H1 (cell line): Measurements from ENCODE around the gene PAXX. TPM values are rescaled to one million over a fixed set of nuclear protein-coding genes. Genes with fewer than 3 reads are reported as not detected.

Source experiments
- CTCF ChIA-PET: fragments of 300-600 bp; sonication (Branson Sonifier 250); formaldehyde crosslinking; loops from one replicate; lab custom pipeline; 2021; ENCODE audit not compliant: partially characterized antibody; lab: Charles Lee
- POLR2A ChIA-PET: fragments of 300-600 bp; sonication (Branson Sonifier 250); formaldehyde crosslinking; loops from one replicate; lab custom pipeline; 2021; ENCODE audit warnings: inconsistent platforms; ENCODE audit not compliant: partially characterized antibody; lab: Charles Lee
- DNase-seq, 2 experiments: peaks; one replicate each; pipeline versions ENCODE4 v3.0.0 to v3.0.0-alpha.2; 2010 to 2022; ENCODE audit warnings: low spot score in 2 of 2, low read depth in 1 of 2, mixed read lengths in 1 of 2
- FAIRE-seq: peaks from 2 replicates; lab custom pipeline; 2011; peaks lifted over from hg19 to GRCh38; lab: Jason Lieb, UNC
- H2AFZ ChIP-seq: 2 replicates; pipeline ENCODE4 v1.8.1; 2012; ENCODE audit warnings: low read length, inconsistent platforms
- H2AK5ac ChIP-seq: 2 replicates; pipeline ENCODE4 v1.6.1; 2013; ENCODE audit warnings: low read depth, low read length
- H2BK120ac ChIP-seq: replicated peaks from 2 replicates; pipeline ENCODE3; 2013; ENCODE audit warnings: low read depth, low read length, inconsistent platforms
- H2BK12ac ChIP-seq: 2 replicates; pipeline ENCODE4 v1.6.1; 2013; ENCODE audit warnings: low read depth, low read length
- H2BK15ac ChIP-seq: 2 replicates; pipeline ENCODE4 v1.6.1; 2013; ENCODE audit warnings: low read length
- H2BK20ac ChIP-seq: 2 replicates; pipeline ENCODE4 v1.6.1; 2013; ENCODE audit warnings: low read length
- H2BK5ac ChIP-seq: 2 replicates; pipeline ENCODE4 v1.6.1; 2013; ENCODE audit warnings: low read depth, low read length
- H3K14ac ChIP-seq: 2 replicates; pipeline ENCODE4 v1.6.1; 2013; ENCODE audit warnings: inconsistent platforms; ENCODE audit not compliant: insufficient read length
- H3K18ac ChIP-seq: 2 replicates; pipeline ENCODE4 v1.6.1; 2013; ENCODE audit warnings: low read length; ENCODE audit errors: extremely low read depth
- H3K23ac ChIP-seq: 2 replicates; pipeline ENCODE4 v1.6.1; 2013; ENCODE audit warnings: inconsistent platforms; ENCODE audit not compliant: insufficient read length
- H3K23me2 ChIP-seq: 2 replicates; pipeline ENCODE4 v1.6.1; 2013; ENCODE audit warnings: low read depth, low read length
- H3K27ac ChIP-seq: 2 replicates; pipeline ENCODE4 v1.6.1; 2011; ENCODE audit warnings: low read depth, low read length, inconsistent platforms
- H3K27me3 ChIP-seq, 4 experiments: replicated peaks in 1 of 4; 1 replicate in 1 of 4; 2 replicates in 3 of 4; pipeline versions ENCODE4 v1.6.1 to v1.8.1; 2011 to 2013; ENCODE audit warnings: low read length in 3 of 4, mild to moderate bottlenecking in 3 of 4, inconsistent platforms in 2 of 4, mixed read lengths in 2 of 4, moderate library complexity in 1 of 4; ENCODE audit not compliant: control insufficient read depth in 3 of 4, insufficient read depth in 3 of 4; ENCODE audit errors: extremely low read depth in 1 of 4
- H3K36me3 ChIP-seq, 4 experiments: 2 replicates each; pipeline versions ENCODE4 v1.6.1 to v1.8.1; 2011 to 2013; ENCODE audit warnings: mild to moderate bottlenecking in 4 of 4, low read length in 3 of 4, moderate library complexity in 2 of 4, control low read depth in 1 of 4, inconsistent platforms in 1 of 4; ENCODE audit not compliant: insufficient read depth in 4 of 4, control insufficient read depth in 2 of 4
- H3K4ac ChIP-seq: replicated peaks from 2 replicates; pipeline ENCODE3; 2013; ENCODE audit warnings: low read length, low read depth, mixed read lengths, inconsistent platforms; ENCODE audit not compliant: insufficient read length
- H3K4me1 ChIP-seq, 4 experiments: replicated peaks in 1 of 4; 1 replicate in 1 of 4; 2 replicates in 3 of 4; pipeline versions ENCODE4 v1.6.1 to v1.8.1; 2011 to 2013; ENCODE audit warnings: low read length in 3 of 4, inconsistent platforms in 2 of 4, mixed read lengths in 1 of 4; ENCODE audit not compliant: insufficient read depth in 4 of 4, control insufficient read depth in 3 of 4
- H3K4me2 ChIP-seq, 2 experiments: 2 replicates each; pipeline versions ENCODE4 v1.6.1 to v1.8.1; 2011 to 2013; ENCODE audit warnings: low read depth in 2 of 2, low read length in 2 of 2, control low read depth in 1 of 2, inconsistent platforms in 1 of 2, mild to moderate bottlenecking in 1 of 2; ENCODE audit not compliant: insufficient read depth in 1 of 2
- H3K4me3 ChIP-seq, 4 experiments: fragments of 200-600, 300-600 bp in 1 of 4; sonication (generic), shearing (Covaris generic), sonication (Bioruptor Twin) in 1 of 4; 2 replicates each; pipeline versions ENCODE4 v1.5.1 to v1.8.1; 2011 to 2016; ENCODE audit warnings: low read length in 4 of 4, low read depth in 3 of 4, control low read depth in 2 of 4, inconsistent platforms in 2 of 4, mild to moderate bottlenecking in 2 of 4, mixed read lengths in 1 of 4, moderate library complexity in 1 of 4; ENCODE audit not compliant: insufficient read depth in 2 of 4; ENCODE audit errors: extremely low read depth in 1 of 4
- H3K56ac ChIP-seq: replicated peaks from 2 replicates; pipeline ENCODE3; 2013; ENCODE audit warnings: low read depth, mild to moderate bottlenecking, mixed read lengths, low read length, inconsistent platforms; ENCODE audit not compliant: insufficient read length
- H3K79me1 ChIP-seq: 2 replicates; pipeline ENCODE4 v1.6.1; 2013; ENCODE audit warnings: low read depth, low read length, control low read depth
- H3K79me2 ChIP-seq, 2 experiments: 2 replicates each; pipeline versions ENCODE4 v1.6.1 to v1.8.1; 2012 to 2013; ENCODE audit warnings: low read length in 2 of 2, mild to moderate bottlenecking in 2 of 2, inconsistent platforms in 1 of 2; ENCODE audit not compliant: insufficient read depth in 2 of 2, control insufficient read depth in 1 of 2
- H3K9ac ChIP-seq, 4 experiments: replicated peaks in 1 of 4; 1 replicate in 1 of 4; 2 replicates in 3 of 4; pipeline versions ENCODE4 v1.6.1 to v1.8.1; 2011 to 2013; ENCODE audit warnings: low read depth in 3 of 4, low read length in 3 of 4, control low read depth in 2 of 4, mild to moderate bottlenecking in 2 of 4, moderate library complexity in 2 of 4, inconsistent platforms in 1 of 4; ENCODE audit errors: extremely low read depth in 1 of 4
- H3K9me3 ChIP-seq, 2 experiments: 2 replicates each; pipeline versions ENCODE4 v1.6.1 to v1.8.1; 2012 to 2013; ENCODE audit warnings: mild to moderate bottlenecking in 2 of 2, moderate library complexity in 2 of 2, control low read depth in 1 of 2, inconsistent platforms in 1 of 2, low read depth in 1 of 2, low read length in 1 of 2, mixed read lengths in 1 of 2; ENCODE audit not compliant: insufficient read depth in 2 of 2
- H4K20me1 ChIP-seq, 2 experiments: replicated peaks in 1 of 2; 2 replicates each; pipeline versions ENCODE3 to v1.8.1; 2011 to 2013; ENCODE audit warnings: inconsistent platforms in 2 of 2, low read length in 2 of 2, mild to moderate bottlenecking in 1 of 2; ENCODE audit not compliant: insufficient read depth in 2 of 2, control insufficient read depth in 1 of 2
- H4K5ac ChIP-seq: 2 replicates; pipeline ENCODE4 v1.6.1; 2013; ENCODE audit warnings: low read length, low read depth, mixed read lengths, inconsistent platforms; ENCODE audit not compliant: insufficient read length
- H4K8ac ChIP-seq: 2 replicates; pipeline ENCODE4 v1.8.0; 2013; ENCODE audit warnings: mild to moderate bottlenecking, moderate library complexity, low read length, inconsistent platforms; ENCODE audit not compliant: insufficient read depth; ENCODE audit errors: extremely low read depth
- H4K91ac ChIP-seq: replicated peaks from 2 replicates; pipeline ENCODE3; 2013; ENCODE audit warnings: low read length, mixed read lengths, inconsistent platforms; ENCODE audit not compliant: insufficient read length
- BCL11A ChIP-seq, 2 experiments: IDR thresholded peaks; one replicate each; pipeline ENCODE4 v1.6.1; 2011; ENCODE audit warnings: low read depth in 2 of 2, low read length in 2 of 2, mild to moderate bottlenecking in 2 of 2
- CBX8 ChIP-seq: fragments of 300-800, 300-1000 bp; sonication (generic); IDR thresholded peaks from 2 replicates; pipeline ENCODE4 v1.7.1; 2016; ENCODE audit warnings: low read depth, low read length, borderline replicate concordance
- EZH2 ChIP-seq: fragments of 200-600 bp; sonication (generic); IDR thresholded peaks from 2 replicates; pipeline ENCODE4 v1.7.1; 2012; ENCODE audit warnings: low read depth, mild to moderate bottlenecking, moderate library complexity, low read length, inconsistent platforms; ENCODE audit not compliant: severe bottlenecking
- FOSL1 ChIP-seq: IDR thresholded peaks from 2 replicates; pipeline ENCODE4 v1.6.1; 2011; ENCODE audit warnings: mild to moderate bottlenecking, low read depth, low read length, moderate library complexity; ENCODE audit not compliant: insufficient read depth
- GABPA ChIP-seq: IDR thresholded peaks from 2 replicates; pipeline ENCODE4 v1.6.1; 2011; ENCODE audit warnings: mild to moderate bottlenecking, low read length, moderate library complexity, borderline replicate concordance; ENCODE audit not compliant: insufficient read depth
- KDM4A ChIP-seq: IDR thresholded peaks from one replicate; pipeline ENCODE4 v1.7.1; 2012; ENCODE audit warnings: low read depth, mild to moderate bottlenecking, moderate library complexity, low read length, inconsistent platforms; ENCODE audit not compliant: severe bottlenecking
- MAFK ChIP-seq: IDR thresholded peaks from 2 replicates; pipeline ENCODE4 v1.6.1; 2012; ENCODE audit warnings: low read depth, mild to moderate bottlenecking, improper control_type of control experiment, low read length
- PHF8 ChIP-seq: fragments of 200-600 bp; sonication (generic); conservative IDR thresholded peaks from 2 replicates; pipeline ENCODE4 v1.7.1; 2012; ENCODE audit warnings: low read depth, mild to moderate bottlenecking, inconsistent platforms, low read length, moderate library complexity
- POLR2AphosphoS5 ChIP-seq: IDR thresholded peaks from 2 replicates; pipeline ENCODE4 v1.6.1; 2011; ENCODE audit warnings: low read depth, low read length
- POU5F1 ChIP-seq: IDR thresholded peaks from 2 replicates; pipeline ENCODE4 v1.6.1; 2011; ENCODE audit warnings: low read depth, mild to moderate bottlenecking, low read length, moderate library complexity
- SAP30 ChIP-seq: fragments of 300-600 bp; sonication (generic); IDR thresholded peaks from 2 replicates; pipeline ENCODE4 v1.7.1; 2012; ENCODE audit warnings: low read length, moderate library complexity, mild to moderate bottlenecking, inconsistent platforms; ENCODE audit not compliant: insufficient read depth, insufficient replicate concordance
- YY1 ChIP-seq: IDR thresholded peaks from 2 replicates; pipeline ENCODE4 v1.6.1; 2011; ENCODE audit warnings: low read depth, mild to moderate bottlenecking, low read length
- WGBS, 2 experiments: shearing (Covaris generic) in 1 of 2; methylation state at CpG; one replicate each; pipeline versions ENCODE4 v1.1.6 to v1.1.7; 2013 to 2015; ENCODE audit warnings: low lambda C conversion rate in 2 of 2, mixed read lengths in 2 of 2, inconsistent platforms in 1 of 2, low coverage in 1 of 2, missing lambda C conversion rate in 1 of 2; ENCODE audit not compliant: insufficient replicate concordance in 2 of 2, insufficient coverage in 1 of 2, insufficient read length in 1 of 2; ENCODE audit errors: extremely low coverage in 1 of 2, missing lambda C conversion rate in 1 of 2; 5-methylcytosine and 5-hydroxymethylcytosine counted together
- polyA plus RNA-seq, 7 experiments: library from polyadenylated mRNA; depleted of rRNA in 3 of 7; stranded (reverse) in 5 of 7; unstranded in 2 of 7; fragments of >200 nt in 5 of 7; fragments of 200-250 nt in 2 of 7; gene quantifications; 1 replicate in 5 of 7; 2 replicates in 1 of 7; 4 replicates in 1 of 7; pipeline versions ENCODE4 v1.2.1 to v1.2.3, GENCODE V29; 2011 to 2013; ENCODE audit warnings: missing spikeins in 2 of 7, mixed read lengths in 2 of 7
- total RNA-seq: library from RNA; stranded (reverse); fragmentation: NEBNext Ultra II Directional; extraction: Animal tissue kit (Norgen Biotek cat#: 25700); gene quantifications from 2 replicates; pipeline ENCODE4 v1.2.1, GENCODE V29; 2021

The PAXX gene
- total and polyA plus RNA-seq, 2 of the 8 experiments (the other 6 are each of a cell fraction or from before 2014, with no cell fraction given), result 43.4 to 45.9 TPM

DNA sequence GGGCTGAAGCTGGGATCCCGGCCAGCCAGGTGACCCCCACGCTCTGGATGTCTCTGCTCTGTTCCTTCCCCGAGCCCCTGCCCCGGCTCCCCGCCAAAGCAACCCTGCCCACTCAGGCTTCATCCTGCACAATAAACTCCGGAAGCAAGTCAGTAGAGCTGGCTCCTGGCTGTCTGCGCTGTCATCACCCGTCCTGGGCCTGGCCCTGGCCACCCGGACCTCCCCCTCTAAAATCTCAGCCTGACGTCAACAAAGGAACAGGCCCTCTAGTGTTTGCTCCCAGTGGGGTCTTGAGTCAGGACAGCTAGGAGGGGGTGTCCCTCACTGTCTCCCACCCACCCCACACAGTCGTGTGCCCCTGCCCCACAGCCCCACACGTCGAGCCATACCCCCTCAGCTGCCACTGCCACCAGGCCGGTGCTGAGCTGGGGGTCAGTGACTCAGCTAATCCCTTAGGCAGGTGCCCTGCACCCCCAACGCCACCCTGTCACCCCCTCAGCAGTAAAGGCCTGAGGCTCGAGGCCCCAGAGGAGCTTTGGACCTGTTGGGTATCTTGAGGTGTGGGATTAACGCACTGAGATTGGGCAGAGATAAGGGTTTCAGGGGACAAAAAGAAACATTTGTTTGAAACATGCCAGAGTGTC lies 10.5 kb upstream of the PAXX start:
- H3K4ac ChIP-seq, result no peak overlapping the region
- H4K20me1 ChIP-seq, result peaks cover 0 to 3% of the 10 kb centered on the region in 2 experiments
- no peak overlapping the region for H2BK120ac ChIP-seq
- H3K23ac ChIP-seq, result no peak overlapping the region
- H3K4me2 ChIP-seq, result no peak overlapping the region
- H4K91ac ChIP-seq, result no peak overlapping the region
- peaks cover 0 to 16% (median 7%) of the 10 kb centered on the region in 4 experiments; a peak in 5 of 7 replicates for H3K4me1 ChIP-seq
- no peak overlapping the region for H2BK5ac ChIP-seq
- H3K27me3 ChIP-seq, result peaks cover 13 to 36% (median 32%) of the 10 kb centered on the region in 4 experiments
- no peak overlapping the region for H3K18ac ChIP-seq
- WGBS, 2 experiments, result 82% methylated on average over 5 of the region's 17 CpGs; no CpG with 5 or more reads in 1 of the 2 experiments
- ChIA-PET POLR2A (interaction anchor here (0.7 kb wide), 1 partner anchor 34 kb away, joined by 5 read pairs; no protein-coding TSS in a partner anchor), CTCF (interaction anchor here (0.7 to 3.0 kb wide), 6 partner anchors 10 to 179 kb away, joined by 3 to 18 read pairs (median 4); partner anchors contain the start of genes ABCA2, CLIC3 and PAXX)
- no peak overlapping the region for H4K5ac ChIP-seq
- no peak overlapping the region for H3K9ac ChIP-seq
- H3K79me1 ChIP-seq, result no peaks in the 10 kb centered on the region
- no peak overlapping the region for H3K14ac ChIP-seq
- no peak overlapping the region for H2BK12ac ChIP-seq
- DNase-seq (no peak), FAIRE-seq (no peak)
- no peaks in the 10 kb centered on the region for H3K79me2 ChIP-seq
- no peaks in the 10 kb centered on the region for H3K36me3 ChIP-seq
- no peak overlapping the region for H2AK5ac ChIP-seq
- peaks cover 20% of the 10 kb centered on the region; the same call in 1 of the 2 replicates for H3K23me2 ChIP-seq
- no peak overlapping the region for H2AFZ ChIP-seq
- no peak overlapping the region for H3K27ac ChIP-seq
- no peaks in the 10 kb centered on the region for H3K9me3 ChIP-seq
- no peak overlapping the region for H2BK15ac ChIP-seq
- no peak overlapping the region for H3K56ac ChIP-seq
- no peak overlapping the region for H2BK20ac ChIP-seq
- H3K4me3 ChIP-seq, result no peak overlapping the region
- H4K8ac ChIP-seq, result no peak overlapping the region
- no peak for TF ChIP-seq BCL11A (IDR thresholded peaks at IDR 0.05; ENCODE audit: low read depth in 2 of 2, low read length in 2 of 2)
- no peak for TF ChIP-seq CBX8
- no peak for TF ChIP-seq FOSL1
- TF ChIP-seq MAFK, result no peak
- TF ChIP-seq SAP30, result no peak
- TF ChIP-seq YY1, result no peak
- TF ChIP-seq GABPA, result no peak
- TF ChIP-seq EZH2, result no peak
- no peak for TF ChIP-seq KDM4A
- no peak for TF ChIP-seq PHF8
- TF ChIP-seq POLR2AphosphoS5, result no peak
- TF ChIP-seq POU5F1, result no peak
